ENCODE results near the gene GPC6.

The GPC6 gene

DNA sequence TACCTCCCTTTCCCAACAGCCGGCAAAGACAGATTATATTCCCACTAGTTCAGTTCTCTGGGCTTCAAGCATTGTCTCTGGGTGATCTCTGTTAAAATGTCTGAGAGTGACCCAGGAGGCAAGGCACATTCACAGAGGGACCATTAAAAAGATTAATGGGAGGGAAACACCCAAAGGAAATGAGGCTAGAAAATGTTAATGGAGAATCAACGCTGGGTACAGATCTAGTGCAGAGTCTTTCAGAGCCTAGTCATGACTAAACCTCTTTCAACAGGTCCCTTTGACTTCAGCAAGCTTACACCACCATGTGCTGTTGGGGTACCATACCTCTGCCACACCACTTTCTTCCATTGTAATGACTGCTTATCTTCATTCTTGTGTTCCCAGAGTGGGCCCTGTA, 894.3 kb downstream of the GPC6 start:
- Histone ChIP-seq H3K9ac (ENCODE audit: low read length in 2 of 2) (no peak overlapping the region), H3K4me1 (ENCODE audit: control insufficient read depth, insufficient read depth, low read length) (no peaks in the 10 kb centered on the region), H3K36me3 (ENCODE audit: control insufficient read depth in 2 of 2, insufficient read depth in 2 of 2, low read length in 2 of 2) (no peaks in the 10 kb centered on the region), H3K9me3 (ENCODE audit: control insufficient read depth in 2 of 2, low read length in 2 of 2) (no peaks in the 10 kb centered on the region), H3K27me3 (ENCODE audit: control insufficient read depth in 1 of 2, insufficient read depth in 2 of 2, low read length in 2 of 2) (no peaks in the 10 kb centered on the region), H3K4me3 (ENCODE audit: low read length in 2 of 2) (no peak overlapping the region), H3K27ac (ENCODE audit: low read length) (no peak overlapping the region)

DNA sequence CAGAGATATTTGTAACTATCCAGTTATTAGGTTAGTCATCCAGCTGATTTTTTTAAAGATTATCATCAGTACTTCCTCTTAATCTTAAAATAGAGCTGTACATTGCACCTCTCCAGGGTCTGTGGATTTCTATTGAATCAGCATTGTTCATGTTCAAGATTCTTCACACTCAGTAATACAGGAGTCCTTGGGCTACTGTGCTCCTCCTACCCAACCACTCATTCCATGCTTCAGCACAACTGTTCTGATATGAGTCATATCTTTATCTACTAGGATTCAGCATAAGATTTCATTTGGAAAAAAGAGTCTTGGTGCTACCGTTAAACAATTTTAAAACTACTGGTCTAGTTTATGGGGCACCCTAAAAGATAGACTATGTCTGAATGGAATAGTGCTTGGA, 895.1 kb downstream of the GPC6 start:
- H3K4me1 ChIP-seq (ENCODE audit: control insufficient read depth, insufficient read depth, low read length): no peaks in the 10 kb centered on the region
- H3K4me3 ChIP-seq (ENCODE audit: low read length in 2 of 2): no peak overlapping the region
- no peaks in the 10 kb centered on the region for H3K27me3 ChIP-seq (ENCODE audit: control insufficient read depth in 1 of 2, insufficient read depth in 2 of 2, low read length in 2 of 2)
- H3K9ac ChIP-seq (ENCODE audit: low read length in 2 of 2): no peak overlapping the region
- no peak overlapping the region for H3K27ac ChIP-seq (ENCODE audit: low read length)
- no peaks in the 10 kb centered on the region for H3K36me3 ChIP-seq (ENCODE audit: control insufficient read depth in 2 of 2, insufficient read depth in 2 of 2, low read length in 2 of 2)
- H3K9me3 ChIP-seq (ENCODE audit: control insufficient read depth in 2 of 2, low read length in 2 of 2): no peaks in the 10 kb centered on the region

DNA sequence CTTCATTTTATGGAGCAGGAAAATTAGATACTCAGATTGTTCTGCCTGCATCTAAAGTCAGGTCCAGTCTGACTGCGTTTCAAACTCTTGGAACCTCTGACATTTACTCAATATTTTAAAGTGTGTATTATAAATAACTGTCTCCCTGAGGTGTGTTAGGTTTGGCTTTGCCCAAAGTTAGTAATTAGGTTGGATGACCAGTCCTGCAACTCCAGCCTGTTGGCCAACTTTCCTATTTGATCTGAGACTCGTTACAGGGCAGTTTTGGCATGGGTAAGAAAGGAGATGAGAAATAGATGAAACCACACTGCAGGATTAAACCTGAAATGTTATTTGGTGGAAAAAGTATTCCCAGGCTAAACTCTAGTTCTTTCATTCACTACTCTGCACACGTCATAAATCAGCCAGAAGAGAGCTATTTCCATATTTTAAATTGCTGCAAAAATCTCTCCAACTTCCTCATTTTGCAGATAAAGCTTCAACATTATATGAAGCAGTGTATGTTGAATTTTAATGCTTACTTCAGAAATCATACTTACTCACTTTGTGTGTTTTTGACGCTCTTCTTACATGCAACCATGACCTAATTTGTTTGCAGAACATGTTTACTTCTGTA, 895.8 kb downstream of the GPC6 start:
- Histone ChIP-seq H3K27me3 (ENCODE audit: control insufficient read depth in 1 of 2, insufficient read depth in 2 of 2, low read length in 2 of 2) (no peaks in the 10 kb centered on the region), H3K36me3 (ENCODE audit: control insufficient read depth in 2 of 2, insufficient read depth in 2 of 2, low read length in 2 of 2) (no peaks in the 10 kb centered on the region), H3K4me1 (ENCODE audit: control insufficient read depth, insufficient read depth, low read length) (no peaks in the 10 kb centered on the region), H3K9me3 (ENCODE audit: control insufficient read depth in 2 of 2, low read length in 2 of 2) (no peaks in the 10 kb centered on the region), H3K9ac (ENCODE audit: low read length in 2 of 2) (no peak overlapping the region), H3K4me3 (ENCODE audit: low read length in 2 of 2) (no peak overlapping the region), H3K27ac (ENCODE audit: low read length) (no peak overlapping the region)

DNA sequence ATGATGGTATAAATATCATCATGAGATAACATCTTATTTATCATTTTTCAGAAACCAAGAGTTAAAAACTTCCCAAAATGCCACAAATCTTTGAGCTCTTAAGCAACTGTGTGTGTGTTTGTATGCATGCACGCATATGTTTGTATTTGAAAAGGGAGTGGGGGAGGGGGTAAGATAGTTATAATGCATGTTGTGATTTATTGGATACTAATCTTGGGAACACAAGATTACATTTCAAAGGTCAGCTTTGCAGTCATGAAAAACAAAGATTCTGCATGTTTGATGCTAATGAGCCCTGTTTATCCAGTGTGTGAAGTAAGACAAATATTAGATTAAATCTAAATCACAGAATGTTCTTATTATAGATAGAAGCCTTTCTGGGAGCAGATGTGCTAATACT, 897.0 kb downstream of the GPC6 start:
- H3K27me3 ChIP-seq (ENCODE audit: control insufficient read depth in 1 of 2, insufficient read depth in 2 of 2, low read length in 2 of 2): no peaks in the 10 kb centered on the region
- no peaks in the 10 kb centered on the region for H3K4me1 ChIP-seq (ENCODE audit: control insufficient read depth, insufficient read depth, low read length)
- no peak overlapping the region for H3K4me3 ChIP-seq (ENCODE audit: low read length in 2 of 2)
- H3K27ac ChIP-seq (ENCODE audit: low read length): no peak overlapping the region
- H3K36me3 ChIP-seq (ENCODE audit: control insufficient read depth in 2 of 2, insufficient read depth in 2 of 2, low read length in 2 of 2): no peaks in the 10 kb centered on the region
- no peak overlapping the region for H3K9ac ChIP-seq (ENCODE audit: low read length in 2 of 2)
- H3K9me3 ChIP-seq (ENCODE audit: control insufficient read depth in 2 of 2, low read length in 2 of 2): no peaks in the 10 kb centered on the region

DNA sequence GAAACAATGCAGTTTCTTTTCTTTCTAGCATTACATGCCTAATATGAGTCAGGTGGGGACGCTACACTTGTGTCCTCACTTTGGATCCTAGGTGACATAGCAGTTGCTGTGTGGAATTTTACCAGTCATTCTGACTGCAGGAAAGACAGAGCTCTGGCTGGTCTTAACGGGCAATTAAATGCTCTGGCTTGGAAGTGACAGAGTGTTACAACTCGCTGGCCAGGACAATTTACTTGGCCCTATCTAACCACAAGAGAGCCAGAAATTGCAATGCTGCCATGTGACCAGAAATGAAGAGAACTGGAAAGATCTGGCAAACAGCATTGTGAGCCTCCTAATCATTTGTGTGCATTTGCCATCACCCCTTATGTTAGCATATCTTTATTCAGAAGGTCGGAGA, 901.8 kb downstream of the GPC6 start:
- no peaks in the 10 kb centered on the region for H3K4me1 ChIP-seq (ENCODE audit: control insufficient read depth, insufficient read depth, low read length)
- no peaks in the 10 kb centered on the region for H3K27me3 ChIP-seq (ENCODE audit: control insufficient read depth in 1 of 2, insufficient read depth in 2 of 2, low read length in 2 of 2)
- H3K9ac ChIP-seq (ENCODE audit: low read length in 2 of 2): no peak overlapping the region
- no peak overlapping the region for H3K4me3 ChIP-seq (ENCODE audit: low read length in 2 of 2)
- H3K9me3 ChIP-seq (ENCODE audit: control insufficient read depth in 2 of 2, low read length in 2 of 2): no peaks in the 10 kb centered on the region
- H3K36me3 ChIP-seq (ENCODE audit: control insufficient read depth in 2 of 2, insufficient read depth in 2 of 2, low read length in 2 of 2): no peaks in the 10 kb centered on the region
- H3K27ac ChIP-seq (ENCODE audit: low read length): no peak overlapping the region

DNA sequence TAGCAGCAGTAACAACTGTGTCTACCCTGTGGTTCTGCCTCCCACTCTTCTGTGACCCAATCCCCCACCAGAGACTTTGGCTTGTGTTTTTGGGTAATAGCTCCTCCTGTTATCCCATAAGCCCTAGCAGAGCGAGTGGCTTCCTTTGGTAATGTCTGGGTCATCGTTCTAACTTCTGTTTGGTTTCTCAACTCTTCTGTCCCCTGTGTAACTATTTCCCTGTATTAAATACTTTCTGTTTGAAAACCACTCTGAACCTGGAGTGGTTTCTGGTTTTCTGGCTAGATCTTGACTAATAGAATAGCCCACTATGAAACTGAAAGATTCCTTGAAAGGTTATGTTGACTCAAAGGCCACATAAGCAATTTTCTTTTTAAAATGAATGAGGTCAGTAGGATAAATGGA, 902.9 kb downstream of the GPC6 start:
- Histone ChIP-seq H3K4me1 (ENCODE audit: control insufficient read depth, insufficient read depth, low read length) (no peaks in the 10 kb centered on the region), H3K27ac (ENCODE audit: low read length) (no peak overlapping the region), H3K9ac (ENCODE audit: low read length in 2 of 2) (no peak overlapping the region), H3K36me3 (ENCODE audit: control insufficient read depth in 2 of 2, insufficient read depth in 2 of 2, low read length in 2 of 2) (no peaks in the 10 kb centered on the region), H3K4me3 (ENCODE audit: low read length in 2 of 2) (no peak overlapping the region), H3K27me3 (ENCODE audit: control insufficient read depth in 1 of 2, insufficient read depth in 2 of 2, low read length in 2 of 2) (no peaks in the 10 kb centered on the region), H3K9me3 (ENCODE audit: control insufficient read depth in 2 of 2, low read length in 2 of 2) (no peaks in the 10 kb centered on the region)

DNA sequence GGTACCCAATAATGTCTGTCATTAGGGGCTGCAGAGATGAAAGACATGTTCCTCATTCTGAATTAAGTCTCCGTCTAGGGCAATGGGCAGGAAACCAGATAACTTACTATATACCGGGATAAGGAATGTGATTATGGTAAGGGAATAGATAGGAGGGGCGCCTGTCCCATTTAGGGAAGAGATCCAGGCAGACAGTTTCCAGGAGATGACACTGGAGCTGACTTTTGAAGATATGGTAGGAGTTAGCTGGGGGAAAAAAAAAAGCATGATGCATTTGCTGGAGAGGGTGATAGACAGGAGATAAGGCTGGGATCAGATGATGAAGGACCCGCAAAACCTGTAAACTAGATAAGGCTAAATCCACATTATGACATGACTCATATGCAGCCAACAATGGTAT, 912.2 kb downstream of the GPC6 start:
- Histone ChIP-seq H3K36me3 (ENCODE audit: control insufficient read depth in 2 of 2, insufficient read depth in 2 of 2, low read length in 2 of 2) (no peaks in the 10 kb centered on the region), H3K9me3 (ENCODE audit: control insufficient read depth in 2 of 2, low read length in 2 of 2) (no peaks in the 10 kb centered on the region), H3K4me1 (ENCODE audit: control insufficient read depth, insufficient read depth, low read length) (no peaks in the 10 kb centered on the region), H3K9ac (ENCODE audit: low read length in 2 of 2) (no peak overlapping the region), H3K27ac (ENCODE audit: low read length) (no peak overlapping the region), H3K4me3 (ENCODE audit: low read length in 2 of 2) (no peak overlapping the region), H3K27me3 (ENCODE audit: control insufficient read depth in 1 of 2, insufficient read depth in 2 of 2, low read length in 2 of 2) (no peaks in the 10 kb centered on the region)

DNA sequence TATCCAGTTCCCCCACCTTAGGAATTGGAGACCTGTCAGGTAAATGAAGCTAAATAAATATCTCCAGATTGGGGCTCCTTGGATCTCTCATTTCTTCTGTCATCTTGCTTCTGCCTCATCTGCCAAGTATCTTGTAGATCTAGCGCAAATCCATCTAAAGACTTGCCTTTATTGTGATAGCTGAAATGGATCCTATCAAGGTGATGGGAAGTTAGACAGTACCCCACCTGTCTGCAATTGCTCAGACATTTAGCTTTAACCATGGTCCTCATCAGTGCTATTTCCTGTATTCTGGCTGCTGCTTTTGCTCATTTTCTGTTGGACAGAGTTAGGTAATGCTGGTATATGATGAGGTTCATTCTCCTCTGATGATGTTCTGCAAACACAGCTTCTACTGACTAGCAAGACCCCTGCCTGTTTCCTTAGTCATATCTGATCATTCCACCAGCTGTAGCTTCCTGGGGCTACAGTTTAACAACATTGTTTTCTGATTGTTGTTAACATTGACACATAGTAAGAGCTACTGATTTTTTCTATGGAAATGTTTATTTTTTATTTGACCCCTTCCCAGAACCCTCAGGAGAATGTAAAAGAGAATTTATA, 912.9 kb downstream of the GPC6 start:
- H3K9me3 ChIP-seq (ENCODE audit: control insufficient read depth in 2 of 2, low read length in 2 of 2): no peaks in the 10 kb centered on the region
- no peaks in the 10 kb centered on the region for H3K36me3 ChIP-seq (ENCODE audit: control insufficient read depth in 2 of 2, insufficient read depth in 2 of 2, low read length in 2 of 2)
- H3K4me3 ChIP-seq (ENCODE audit: low read length in 2 of 2): no peak overlapping the region
- no peaks in the 10 kb centered on the region for H3K4me1 ChIP-seq (ENCODE audit: control insufficient read depth, insufficient read depth, low read length)
- H3K27ac ChIP-seq (ENCODE audit: low read length): no peak overlapping the region
- H3K9ac ChIP-seq (ENCODE audit: low read length in 2 of 2): no peak overlapping the region
- no peaks in the 10 kb centered on the region for H3K27me3 ChIP-seq (ENCODE audit: control insufficient read depth in 1 of 2, insufficient read depth in 2 of 2, low read length in 2 of 2)

DNA sequence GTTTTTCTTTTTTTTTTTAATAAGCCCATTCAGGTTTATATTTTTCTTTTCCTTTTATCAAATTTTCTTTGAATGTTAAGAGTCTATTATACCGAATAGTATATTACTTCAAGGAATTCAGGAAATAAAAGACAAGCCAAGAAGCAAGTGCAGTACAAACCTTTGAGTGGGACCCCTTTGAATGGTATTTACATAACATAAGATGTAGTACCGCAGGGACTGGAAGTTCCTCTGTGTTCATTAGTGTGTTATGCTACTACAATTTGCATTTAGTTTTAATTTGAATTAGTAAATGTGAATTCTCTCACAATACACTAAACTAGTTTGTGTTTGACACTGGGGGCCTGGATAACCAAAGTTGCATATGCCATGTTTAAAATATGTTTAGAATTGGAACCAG, 913.4 kb downstream of the GPC6 start:
- Histone ChIP-seq H3K9me3 (ENCODE audit: control insufficient read depth in 2 of 2, low read length in 2 of 2) (no peaks in the 10 kb centered on the region), H3K9ac (ENCODE audit: low read length in 2 of 2) (no peak overlapping the region), H3K36me3 (ENCODE audit: control insufficient read depth in 2 of 2, insufficient read depth in 2 of 2, low read length in 2 of 2) (no peaks in the 10 kb centered on the region), H3K4me1 (ENCODE audit: control insufficient read depth, insufficient read depth, low read length) (no peaks in the 10 kb centered on the region), H3K27me3 (ENCODE audit: control insufficient read depth in 1 of 2, insufficient read depth in 2 of 2, low read length in 2 of 2) (no peaks in the 10 kb centered on the region), H3K4me3 (ENCODE audit: low read length in 2 of 2) (no peak overlapping the region), H3K27ac (ENCODE audit: low read length) (no peak overlapping the region)

DNA sequence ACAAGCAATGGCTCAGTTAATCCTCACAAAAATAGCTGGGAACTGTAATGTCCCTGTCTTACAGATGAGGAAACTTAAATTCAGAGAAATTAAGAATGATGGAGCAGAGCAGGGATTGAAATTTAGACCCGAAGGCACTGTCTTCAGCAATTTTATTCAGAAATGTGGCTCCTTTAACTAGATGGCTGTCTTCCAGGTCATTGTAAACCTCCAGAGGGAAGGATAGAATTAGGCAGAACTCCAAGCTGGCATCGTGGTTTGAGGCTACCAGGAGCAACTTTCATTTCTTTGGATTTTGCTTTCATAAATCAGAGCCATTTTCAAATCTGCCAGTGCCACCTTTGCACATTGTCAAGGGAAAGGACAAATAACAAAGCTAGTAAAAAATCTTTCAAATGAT, 913.9 kb downstream of the GPC6 start:
- Histone ChIP-seq H3K27ac (ENCODE audit: low read length) (no peak overlapping the region), H3K4me1 (ENCODE audit: control insufficient read depth, insufficient read depth, low read length) (no peaks in the 10 kb centered on the region)

DNA sequence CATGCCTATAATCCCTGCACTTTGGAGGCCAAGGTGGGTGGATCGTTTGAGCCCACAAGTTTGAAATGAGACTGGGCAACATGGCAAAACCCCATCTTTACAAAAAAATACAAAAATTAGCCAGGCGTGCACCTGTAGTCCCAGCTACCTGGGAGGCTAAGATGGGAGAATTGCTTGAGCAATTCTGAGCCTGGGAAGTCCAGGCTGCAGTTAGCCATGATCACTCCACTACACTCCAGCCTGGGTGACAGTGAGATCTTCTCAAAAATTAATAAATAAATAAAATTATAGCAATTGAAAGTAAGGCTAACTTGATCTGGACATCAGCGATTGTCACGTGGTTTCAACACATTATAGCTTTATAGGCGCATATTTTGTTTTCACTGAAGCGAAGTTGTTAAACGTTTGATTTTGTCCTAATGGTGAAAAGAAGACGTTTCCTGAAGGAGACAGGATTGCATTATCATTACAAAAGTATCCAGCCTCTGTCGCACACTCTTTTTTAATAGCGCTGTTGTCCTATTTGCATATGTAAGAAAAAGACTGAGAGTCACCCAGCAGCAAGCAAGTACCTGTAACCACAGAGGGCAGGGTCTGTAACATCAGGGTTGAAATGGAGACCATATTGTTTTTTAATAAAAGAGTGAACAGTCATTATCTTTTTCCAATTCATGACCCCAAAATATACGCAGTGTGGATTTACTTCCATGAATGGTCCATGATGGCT, 917.2 kb downstream of the GPC6 start:
- Histone ChIP-seq H3K9ac (ENCODE audit: low read length in 2 of 2) (no peak overlapping the region), H3K27ac (ENCODE audit: low read length) (no peak overlapping the region), H3K27me3 (ENCODE audit: control insufficient read depth in 1 of 2, insufficient read depth in 2 of 2, low read length in 2 of 2) (no peaks in the 10 kb centered on the region), H3K36me3 (ENCODE audit: control insufficient read depth in 2 of 2, insufficient read depth in 2 of 2, low read length in 2 of 2) (no peaks in the 10 kb centered on the region), H3K4me1 (ENCODE audit: control insufficient read depth, insufficient read depth, low read length) (no peaks in the 10 kb centered on the region), H3K9me3 (ENCODE audit: control insufficient read depth in 2 of 2, low read length in 2 of 2) (no peaks in the 10 kb centered on the region), H3K4me3 (ENCODE audit: low read length in 2 of 2) (no peak overlapping the region)

More for the DNA sequence above, 913.9 kb downstream of the GPC6 start:
- Histone ChIP-seq H3K4me3 (ENCODE audit: low read length in 2 of 2) (no peak overlapping the region), H3K36me3 (ENCODE audit: control insufficient read depth in 2 of 2, insufficient read depth in 2 of 2, low read length in 2 of 2) (no peaks in the 10 kb centered on the region), H3K9ac (ENCODE audit: low read length in 2 of 2) (no peak overlapping the region), H3K27me3 (ENCODE audit: control insufficient read depth in 1 of 2, insufficient read depth in 2 of 2, low read length in 2 of 2) (no peaks in the 10 kb centered on the region), H3K9me3 (ENCODE audit: control insufficient read depth in 2 of 2, low read length in 2 of 2) (no peaks in the 10 kb centered on the region)
